HS-5 (cell line): Measurements from ENCODE around the gene CYTH3.
"Not testable (repeated sequence)": the region's sequence is repeated elsewhere in the genome, so short reads cannot be mapped to it uniquely, and the experiment has no call there.

Experiments
- DNase-seq: peaks from one replicate; pipeline ENCODE4 v3.0.0-alpha.2; 2012; ENCODE audit warnings: low read depth

CYTH3 gene, protein sequence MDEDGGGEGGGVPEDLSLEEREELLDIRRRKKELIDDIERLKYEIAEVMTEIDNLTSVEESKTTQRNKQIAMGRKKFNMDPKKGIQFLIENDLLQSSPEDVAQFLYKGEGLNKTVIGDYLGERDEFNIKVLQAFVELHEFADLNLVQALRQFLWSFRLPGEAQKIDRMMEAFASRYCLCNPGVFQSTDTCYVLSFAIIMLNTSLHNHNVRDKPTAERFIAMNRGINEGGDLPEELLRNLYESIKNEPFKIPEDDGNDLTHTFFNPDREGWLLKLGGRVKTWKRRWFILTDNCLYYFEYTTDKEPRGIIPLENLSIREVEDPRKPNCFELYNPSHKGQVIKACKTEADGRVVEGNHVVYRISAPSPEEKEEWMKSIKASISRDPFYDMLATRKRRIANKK

DNA sequence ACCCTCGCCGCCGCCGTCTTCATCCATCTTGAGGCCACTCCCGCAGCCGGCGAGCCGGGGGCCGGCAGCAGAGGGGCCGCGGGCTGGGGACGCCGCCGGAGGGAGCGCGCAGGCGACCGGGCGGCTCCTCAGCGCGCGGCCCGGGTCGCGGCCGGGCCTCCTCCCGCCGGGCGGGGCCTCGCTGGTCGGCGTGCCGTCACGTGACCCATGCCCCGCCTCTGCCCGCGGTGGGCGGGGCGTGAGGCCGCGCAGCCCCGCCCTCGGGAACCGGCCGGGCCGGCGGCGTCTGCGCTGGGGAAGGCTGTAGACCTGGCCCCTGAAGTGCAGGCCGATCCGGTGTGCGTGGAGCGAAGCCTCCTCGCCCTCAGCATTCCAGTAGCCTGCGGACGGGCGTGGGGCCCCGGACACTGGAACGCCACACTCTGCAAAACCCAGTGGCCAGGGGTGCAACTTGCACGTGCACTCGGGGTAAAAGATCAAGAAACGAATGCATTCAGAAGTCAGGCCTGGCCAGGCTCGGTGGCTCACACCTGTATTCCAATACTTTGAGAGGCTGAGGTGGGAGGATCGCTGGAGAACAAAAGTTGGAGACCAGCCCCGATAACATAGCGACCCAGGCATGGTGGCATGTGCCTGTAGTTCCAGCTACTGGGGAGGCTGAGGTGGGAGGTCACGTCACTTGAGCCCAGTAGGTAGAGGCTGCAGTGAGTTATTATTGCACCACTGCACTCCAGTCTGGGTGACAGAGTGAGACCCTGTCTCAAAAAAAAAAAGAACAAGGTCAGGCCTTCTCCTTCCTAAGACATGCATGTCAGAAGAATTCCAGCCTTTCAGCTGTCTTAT, at the start of gene CYTH3:
Gene CYTH3 (minus strand): TSS at position 144 of the 843 bp plus-strand sequence. CDS start 117 bp downstream, at position 27.
- no peak for DNase-seq

DNA sequence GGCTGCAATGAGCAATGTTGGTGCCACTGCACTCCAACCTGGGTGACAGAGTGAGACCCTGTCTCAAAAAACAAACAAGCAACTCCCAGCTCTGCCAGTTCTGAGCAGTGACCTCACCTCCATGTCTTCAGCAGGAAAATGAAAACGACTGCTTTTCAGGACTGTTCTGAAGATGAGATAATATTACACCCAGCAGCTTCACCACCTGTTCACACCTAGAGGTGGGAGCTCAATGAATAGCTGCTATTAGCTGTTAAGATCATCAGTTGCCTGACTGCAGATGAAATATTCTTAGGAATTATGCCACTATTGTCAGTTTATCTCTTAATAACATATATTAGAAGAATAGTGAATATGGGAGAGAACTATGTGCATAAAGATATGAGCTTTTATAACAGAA, 48.4 kb upstream of the CYTH3 start:
- no peak for DNase-seq

DNA sequence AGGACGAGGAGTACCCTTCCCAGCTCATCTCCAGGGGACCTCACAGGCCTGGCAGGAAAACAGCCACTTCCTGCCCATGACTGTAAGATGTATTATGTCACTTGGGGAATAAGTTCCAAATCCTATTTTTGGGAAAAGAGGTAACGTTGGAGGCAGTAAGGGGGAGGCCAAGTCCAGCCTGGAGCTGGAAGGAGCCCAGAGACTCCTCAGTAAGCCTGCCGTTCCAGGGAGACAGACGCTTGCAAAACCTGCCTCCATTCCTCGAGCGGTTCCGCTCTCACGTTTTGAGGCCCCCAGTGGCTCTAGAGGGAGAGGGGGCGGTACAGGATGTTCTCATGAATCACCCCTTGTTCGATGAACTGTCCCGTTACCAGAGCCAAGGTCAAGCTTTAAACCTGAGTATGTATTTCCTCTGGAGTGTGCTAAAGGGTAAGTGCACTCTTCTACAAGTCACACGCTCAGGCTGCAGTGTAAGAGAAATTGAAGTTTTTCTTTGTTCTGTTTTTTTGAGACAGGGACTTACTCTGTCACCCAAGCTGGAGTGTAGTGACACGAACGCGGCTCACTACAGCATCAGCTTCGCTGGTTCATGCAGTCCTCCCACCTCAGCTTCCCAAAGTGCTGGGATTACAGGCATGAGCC, 45.5 kb upstream of the CYTH3 start:
- DNase-seq: peak; percentile 89

DNA sequence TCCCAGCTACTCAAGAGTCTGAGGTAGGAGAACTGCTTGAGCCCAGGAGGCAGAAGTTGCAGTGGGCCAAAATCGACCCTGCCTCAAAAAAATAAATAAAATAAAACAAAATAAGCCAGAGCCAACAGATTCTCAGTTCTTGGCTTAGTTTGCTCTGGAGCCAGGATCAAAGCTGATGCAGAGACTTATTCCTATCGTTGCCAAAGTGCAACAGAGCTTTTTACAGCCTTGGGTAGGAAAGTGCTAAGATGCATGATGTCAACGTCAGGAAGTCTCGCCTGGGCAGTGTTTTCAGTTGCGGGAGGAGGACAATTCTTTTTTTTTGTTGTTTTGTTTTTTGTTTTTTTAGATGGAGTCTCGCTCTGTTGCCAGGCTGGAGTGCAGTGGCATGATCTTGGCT, 43.8 kb upstream of the CYTH3 start:
- DNase-seq: no peak

DNA sequence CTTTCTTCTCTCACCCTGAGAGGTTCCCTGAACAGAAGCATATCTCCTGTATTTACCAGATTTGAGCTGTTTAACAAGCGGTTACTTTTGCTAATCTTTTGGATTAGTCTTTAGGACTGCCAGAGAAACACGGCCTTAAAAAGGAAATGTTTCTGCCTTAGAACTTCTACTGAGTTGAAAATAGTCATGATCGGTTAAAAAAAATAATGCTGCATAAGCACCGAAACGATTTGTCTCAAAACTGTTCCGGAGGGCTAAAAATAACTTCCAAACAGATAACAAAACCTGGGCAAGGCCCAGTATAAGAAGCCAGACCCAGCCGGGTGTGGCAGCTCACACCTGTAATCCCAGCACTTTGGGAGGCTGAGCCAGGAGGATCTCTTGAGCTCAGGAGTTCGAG, 43.3 kb upstream of the CYTH3 start:
- DNase-seq: no peak

DNA sequence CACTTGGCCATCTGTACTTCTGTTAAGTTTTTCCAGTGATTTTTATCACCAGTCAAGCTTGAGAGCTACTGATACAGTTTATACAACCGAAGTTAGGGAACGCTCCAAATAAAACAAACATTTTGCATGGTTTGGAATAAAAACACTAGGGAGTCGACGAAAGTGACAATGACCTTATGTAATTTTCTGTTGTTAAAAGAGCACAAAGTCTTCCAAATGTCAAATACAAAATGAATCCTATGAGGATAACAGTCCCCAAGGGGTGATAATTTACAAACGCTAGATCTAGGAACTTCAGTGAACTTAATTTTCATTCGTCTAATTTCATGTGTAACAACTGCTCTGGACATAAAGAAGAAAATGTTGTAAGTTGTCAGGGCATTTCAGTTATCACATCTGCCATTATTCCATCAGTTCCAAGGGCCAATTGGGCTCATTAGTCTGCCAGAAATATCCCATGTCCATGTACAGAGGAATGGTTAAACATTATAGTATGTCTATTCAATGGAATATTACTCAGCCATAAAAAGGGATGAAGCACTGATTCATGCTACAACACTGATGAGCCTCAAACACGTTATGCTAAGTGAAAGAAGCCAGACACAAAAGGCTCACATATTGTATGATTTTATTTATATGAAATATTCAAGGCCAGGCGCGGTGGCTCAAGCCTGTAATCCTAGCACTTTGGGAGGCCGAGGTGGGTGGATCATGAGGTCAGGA, 38.0 kb upstream of the CYTH3 start:
- no peak for DNase-seq

DNA sequence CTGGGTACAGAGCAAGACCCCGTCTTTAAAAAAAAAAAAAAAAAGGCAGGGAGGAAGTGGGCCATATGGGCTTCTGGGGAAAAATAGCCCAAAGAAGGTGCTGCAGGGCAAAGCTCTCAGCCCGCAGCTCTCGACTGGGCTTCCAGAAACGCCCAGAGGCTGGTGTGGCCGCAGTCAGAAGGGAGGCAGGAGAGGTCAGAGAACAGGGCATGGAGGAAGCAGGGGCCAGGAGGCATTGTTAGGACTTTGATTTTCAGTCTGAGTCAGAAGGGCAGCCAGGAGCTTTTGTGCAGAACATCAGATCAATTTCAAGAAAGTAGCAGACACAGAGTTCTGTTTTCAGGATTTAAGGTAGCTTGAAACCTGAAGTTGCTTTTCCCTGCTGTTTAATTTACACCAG, 35.3 kb upstream of the CYTH3 start:
- DNase-seq: no peak

DNA sequence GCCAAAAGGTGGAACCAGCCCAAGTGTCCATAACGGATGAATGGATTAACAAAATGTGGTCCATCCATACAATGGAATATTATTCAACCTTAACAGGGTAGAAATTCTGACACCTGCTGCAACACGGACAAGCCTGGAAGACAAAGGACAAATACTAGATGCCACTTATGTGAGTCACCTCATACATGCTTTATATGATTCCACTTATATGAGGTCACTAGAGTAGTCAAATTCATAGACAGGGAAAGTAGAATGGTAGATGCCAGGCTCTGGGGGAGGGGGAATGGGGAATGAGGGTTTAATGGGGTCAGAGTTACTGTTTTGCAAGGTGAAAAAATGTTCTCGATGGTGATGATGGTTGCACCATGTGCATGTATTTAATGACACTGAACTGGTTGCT, 34.0 kb upstream of the CYTH3 start:
- DNase-seq: peak; percentile 83

DNA sequence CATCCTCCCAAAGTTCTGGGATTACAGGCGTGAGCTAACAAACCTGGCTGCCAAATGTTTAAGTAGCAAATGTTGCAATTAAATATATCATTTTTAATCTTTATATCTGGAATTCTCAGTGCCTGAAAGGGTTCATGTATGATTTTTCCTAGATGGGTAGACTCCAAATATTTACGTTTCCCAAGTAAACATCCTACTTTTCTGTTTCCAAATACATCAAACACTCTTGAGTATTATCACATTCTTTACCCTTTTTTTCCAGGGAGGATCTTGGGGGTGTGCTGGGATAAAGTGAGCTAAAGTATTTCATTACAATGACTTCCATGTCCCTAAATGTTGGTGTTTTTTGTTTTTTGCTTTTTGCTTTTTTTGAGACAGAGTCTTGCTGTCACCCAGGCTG, 32.9 kb upstream of the CYTH3 start:
- DNase-seq: no peak

DNA sequence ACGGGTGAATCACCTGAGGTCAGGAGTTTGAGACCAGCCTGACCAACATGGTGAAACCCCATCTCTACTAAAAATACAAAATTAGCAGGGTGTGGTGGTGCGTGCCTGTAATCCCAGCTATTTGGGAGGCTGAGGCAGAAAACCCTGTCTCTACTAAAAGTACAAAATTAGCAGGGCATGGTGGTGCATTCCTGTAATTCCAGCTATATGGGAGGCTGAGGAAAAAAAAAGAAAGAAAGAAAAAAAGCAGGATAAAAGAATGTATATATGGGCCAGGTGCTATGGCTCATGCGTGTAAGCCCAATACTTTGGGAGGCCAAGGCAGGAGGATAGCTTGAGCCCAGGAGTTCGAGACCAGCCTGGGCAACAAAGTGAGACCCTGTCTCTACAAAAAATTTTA, 29.0 kb upstream of the CYTH3 start:
- DNase-seq: not testable (repeated sequence)

DNA sequence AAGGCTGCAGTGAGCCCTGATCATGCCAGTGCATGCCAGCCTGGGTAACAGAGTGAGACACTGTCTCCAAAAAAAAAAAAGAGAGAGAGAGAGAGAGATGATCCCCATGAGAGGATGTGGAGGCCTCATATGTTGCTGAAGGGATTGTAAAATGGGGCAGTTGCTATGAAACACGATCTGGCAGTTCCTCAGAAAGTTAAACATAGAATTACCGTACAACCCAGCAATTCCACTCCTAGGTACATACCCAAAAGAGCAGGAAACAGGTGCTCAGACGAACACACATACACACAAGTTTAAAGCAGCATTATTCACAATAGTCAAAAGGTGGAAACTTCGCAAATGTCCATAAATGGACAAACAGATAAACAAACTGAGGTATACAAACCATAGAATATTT, 27.4 kb upstream of the CYTH3 start:
- DNase-seq: no peak

DNA sequence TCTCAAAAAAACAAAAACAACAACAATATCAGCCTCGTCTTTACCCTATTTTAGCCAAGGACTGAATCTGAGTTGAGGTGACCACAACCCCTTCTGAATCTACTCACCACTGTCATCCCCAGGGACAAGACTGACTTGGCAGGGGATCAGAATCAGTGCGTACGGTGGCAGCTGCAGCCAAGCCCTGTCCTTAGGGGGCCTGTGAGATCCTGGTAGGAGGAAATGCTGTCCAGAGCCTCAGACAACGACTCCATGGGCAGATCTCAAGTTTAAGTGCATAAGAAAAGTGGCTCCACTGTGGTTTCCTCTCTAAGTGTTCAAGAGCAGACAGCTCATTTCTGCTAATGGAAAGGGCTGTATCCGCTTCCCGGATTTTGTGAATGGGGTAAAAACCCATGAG, 22.4 kb upstream of the CYTH3 start:
- no peak for DNase-seq

DNA sequence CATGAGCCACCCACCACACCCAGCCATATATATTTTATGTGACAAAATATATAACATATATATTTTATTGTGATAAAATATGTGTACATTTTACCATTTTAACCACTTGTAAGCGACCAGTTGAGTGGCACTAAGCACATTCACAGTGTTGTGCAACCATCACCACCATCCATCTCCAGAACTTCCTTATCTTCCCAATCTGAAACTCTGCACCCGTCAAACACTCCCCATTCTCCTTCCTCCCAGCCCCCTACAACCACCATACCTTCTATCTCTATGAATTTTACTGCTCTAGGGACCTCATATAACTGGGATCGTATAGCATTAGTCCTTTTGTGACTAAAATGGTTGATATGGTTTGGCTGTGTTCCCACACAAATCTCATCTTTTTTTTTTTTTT, 20.8 kb upstream of the CYTH3 start:
- DNase-seq: no peak

DNA sequence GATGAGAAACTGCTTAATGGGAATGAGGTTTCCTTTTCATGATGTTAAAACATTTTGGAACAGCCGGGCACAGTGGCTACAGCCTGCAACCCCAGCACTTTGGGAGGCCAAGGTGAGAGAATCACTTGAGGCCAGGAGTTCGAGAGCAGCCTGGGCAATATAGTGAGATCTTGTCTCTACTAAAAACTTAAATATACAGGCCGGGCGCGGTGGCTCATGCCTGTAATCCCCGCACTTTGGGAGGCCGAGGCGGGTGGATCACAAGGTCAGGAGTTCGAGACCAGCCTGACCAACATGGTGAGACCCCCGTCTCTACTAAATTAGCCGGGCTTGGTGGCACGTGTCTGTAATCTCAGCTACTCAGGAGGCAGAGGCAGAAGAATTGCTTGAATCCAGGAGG, 19.5 kb upstream of the CYTH3 start:
- DNase-seq: not testable (repeated sequence)

DNA sequence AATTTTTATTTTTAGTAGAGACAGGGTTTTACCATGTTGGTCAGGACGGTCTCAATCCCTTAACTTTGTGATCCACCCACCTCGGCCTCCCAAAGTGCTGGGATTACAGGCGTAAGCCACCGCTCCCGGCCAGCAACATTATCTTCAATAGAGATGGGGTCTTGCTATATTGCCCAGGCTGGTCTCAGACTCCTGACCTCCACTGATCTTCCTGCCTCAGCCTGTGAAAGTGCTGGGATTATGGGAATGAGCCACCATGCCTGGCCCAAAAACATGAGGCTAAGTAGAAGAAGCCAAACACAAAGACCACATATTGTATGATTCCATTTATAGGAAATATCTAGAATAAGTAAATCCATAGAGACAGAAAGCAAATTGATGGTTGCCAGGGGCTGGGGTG, 19.1 kb upstream of the CYTH3 start:
- DNase-seq: no peak

DNA sequence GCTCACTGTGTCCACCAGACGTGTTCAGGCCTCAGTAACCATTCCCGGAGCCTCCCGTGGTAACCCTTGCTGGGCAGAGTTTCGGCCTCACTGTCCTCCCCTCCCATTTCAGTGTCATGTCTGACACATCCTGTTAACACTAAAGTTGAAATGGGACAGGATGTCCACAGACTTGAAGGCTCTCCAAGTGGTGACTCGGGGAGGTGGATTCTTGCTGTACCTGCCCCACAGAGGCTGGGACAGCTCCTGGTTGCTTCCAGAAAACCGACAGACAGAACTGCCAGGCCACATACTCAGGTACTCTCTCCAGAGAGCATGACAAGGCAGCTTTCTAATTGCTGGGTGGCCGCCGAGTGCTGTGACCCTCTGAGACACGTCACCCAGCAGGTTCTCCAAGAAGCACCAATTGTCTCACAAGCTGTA, 17.9 kb upstream of the CYTH3 start:
- no peak for DNase-seq

DNA sequence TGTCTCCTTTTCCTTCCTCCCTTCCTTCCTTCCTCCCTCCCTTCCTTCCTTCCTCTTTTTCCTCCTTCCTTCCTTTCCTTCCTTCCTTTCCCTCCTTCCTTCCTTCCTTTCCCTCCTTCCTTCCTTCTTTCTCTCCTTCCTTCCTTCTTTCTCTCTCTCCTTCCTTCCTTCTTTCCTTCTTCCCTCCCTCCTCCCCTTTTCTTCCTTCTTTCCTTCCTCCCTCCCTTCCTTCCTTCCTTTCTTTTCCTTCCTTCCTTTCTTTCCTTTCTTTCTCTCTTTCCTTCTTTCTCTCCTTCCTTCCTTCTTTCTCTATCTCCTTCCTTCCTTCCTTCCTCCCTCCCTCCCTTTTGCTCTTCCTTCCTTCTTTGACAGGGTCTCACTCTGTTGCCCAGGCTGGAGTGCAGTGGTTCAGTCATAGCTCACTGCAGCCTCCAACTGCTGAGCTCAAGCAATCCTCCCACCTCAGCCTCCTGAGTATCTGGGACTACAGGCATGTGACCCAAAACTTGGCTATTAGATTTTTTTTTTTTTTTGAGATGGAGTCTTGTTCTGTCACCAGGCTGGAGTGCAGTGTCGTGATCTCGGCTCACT, 15.9 kb upstream of the CYTH3 start:
- DNase-seq: no peak

DNA sequence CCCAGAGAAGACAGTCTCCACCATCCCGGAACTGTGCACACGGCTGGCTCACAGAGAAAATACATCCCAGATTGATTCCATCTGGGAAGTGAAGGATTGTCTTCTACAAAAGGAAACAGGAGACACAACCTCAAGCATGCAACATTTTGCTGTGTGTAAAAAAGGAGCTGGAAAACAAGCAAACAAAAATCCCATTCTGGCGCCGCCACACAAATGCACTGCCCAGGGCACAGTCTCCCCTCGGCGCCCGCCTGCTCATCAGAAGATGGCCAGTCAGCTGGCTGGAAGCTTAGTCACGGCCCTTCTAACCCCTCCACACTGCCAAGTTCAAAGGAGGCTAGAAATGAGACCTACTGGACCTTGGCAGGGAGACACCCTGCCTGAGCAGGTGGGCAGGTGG, 14.1 kb upstream of the CYTH3 start:
- no peak for DNase-seq

DNA sequence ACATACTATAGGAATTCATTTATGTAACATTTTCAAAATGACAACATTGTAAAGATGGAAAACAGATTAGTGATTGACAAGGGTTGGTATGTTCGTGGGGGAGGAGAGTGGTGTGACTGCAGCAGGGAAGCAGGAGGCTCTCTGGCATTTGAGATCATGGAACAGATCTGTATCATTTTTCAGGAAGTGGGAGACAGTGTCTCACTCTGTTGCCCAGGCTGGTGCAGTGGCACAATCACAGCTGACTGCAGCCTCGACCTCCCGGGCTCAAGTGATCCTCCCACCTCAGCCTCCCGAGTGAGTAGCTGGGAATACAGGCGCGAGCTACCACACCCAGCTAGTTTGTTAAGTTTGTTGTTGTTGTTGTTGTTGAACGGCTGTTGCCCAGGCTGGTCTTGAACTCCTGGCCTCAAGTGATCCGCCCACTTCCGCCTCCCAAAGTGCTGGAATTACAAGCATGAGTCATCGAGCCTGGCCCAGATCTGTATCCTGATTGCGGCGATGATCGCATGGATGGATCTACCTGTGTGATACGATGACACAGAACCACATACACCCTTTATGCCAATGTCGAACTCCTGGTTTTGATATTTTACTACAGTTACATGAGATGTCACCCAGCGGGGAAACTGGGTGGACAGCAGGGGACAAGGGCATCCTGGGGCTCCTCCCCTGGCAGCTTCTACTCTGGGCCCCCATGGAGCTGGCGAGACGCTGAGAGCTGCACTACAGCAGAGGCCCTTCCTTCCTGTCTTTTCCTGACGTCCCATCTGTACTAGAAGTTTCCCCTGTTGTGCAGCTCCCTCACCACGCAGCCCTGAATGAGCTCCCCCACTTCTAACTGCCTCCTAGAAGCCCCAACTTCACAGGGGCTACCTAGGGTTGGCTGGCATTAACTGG, 12.3 kb upstream of the CYTH3 start:
- no peak for DNase-seq

DNA sequence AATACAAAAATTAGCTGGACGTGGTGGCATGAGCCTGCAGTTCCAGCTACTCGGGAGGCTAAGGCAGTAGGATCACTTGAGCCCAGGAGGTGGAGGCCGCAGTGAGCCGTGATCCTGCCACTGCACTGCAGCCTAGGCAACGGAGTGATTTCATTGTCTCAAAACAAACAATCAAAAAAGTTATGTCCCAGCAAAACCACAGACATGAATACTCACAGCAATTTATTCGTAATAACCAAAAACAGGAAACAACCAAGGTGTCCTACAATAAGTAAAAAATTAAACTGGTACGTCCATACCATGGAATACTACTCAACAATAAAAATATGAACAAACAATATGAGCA, 11.6 kb upstream of the CYTH3 start:
- DNase-seq: no peak
